A673 (cell line): ENCODE results near the gene TNFRSF17.

ENCODE experiments used
- CTCF ChIP-seq: fragments of 300-800, 200-600 bp; sonication (generic); conservative IDR thresholded peaks from 2 replicates; pipeline ENCODE4 v1.5.1; 2017; ENCODE audit warnings: low read depth, mild to moderate bottlenecking, antibody characterized with exemption, low read length, moderate library complexity, mixed read lengths
- EZH2 ChIP-seq: fragments of 200-600 bp; sonication (generic); IDR thresholded peaks from 2 replicates; pipeline ENCODE4 v1.6.1; 2017; ENCODE audit warnings: borderline replicate concordance, low read depth, mild to moderate bottlenecking, mixed read lengths, antibody characterized with exemption, low read length; ENCODE audit not compliant: poor library complexity, severe bottlenecking

- TF ChIP-seq CTCF: no peak
- TF ChIP-seq EZH2: no peak
Observed at GRCh38 chr16:11916524-11917285, 48.3 kb upstream of the TNFRSF17 start.
